PC-9 (cell line): Measurements from ENCODE around the gene MRPL34. TPM values are rescaled to one million over a fixed set of nuclear protein-coding genes. Genes with fewer than 3 reads are reported as not detected.

ENCODE experiments used
- BruUV-seq: library from RNA; stranded (reverse); fragments of 400-500 nt; replicated peaks from 2 replicates; lab custom pipeline; 2021; lab: Mats Ljungman, UMichigan
- CTCF ChIA-PET: fragments of 300-600 bp; sonication (Branson Sonifier 250); formaldehyde crosslinking; loops from one replicate; lab custom pipeline; 2022; ENCODE audit warnings: antibody characterized with exemption; lab: Charles Lee
- POLR2A ChIA-PET: fragments of 300-600 bp; sonication (Branson Sonifier 250); formaldehyde crosslinking; loops from one replicate; lab custom pipeline; 2022; ENCODE audit warnings: antibody characterized with exemption; ENCODE audit not compliant: unreplicated experiment; lab: Charles Lee
- DNase-seq, 2 experiments: peaks; one replicate each; pipeline versions ENCODE4 v3.0.0 to v3.0.0-alpha.2; 2015 to 2022; ENCODE audit warnings: mixed read lengths in 1 of 2
- H2AFZ ChIP-seq: fragments of 200-600 bp; sonication (generic); 2 replicates; pipeline ENCODE4 v1.8.1; 2017; ENCODE audit warnings: antibody characterized with exemption
- H3F3A ChIP-seq: fragments of 200-600 bp; sonication (generic); 2 replicates; pipeline ENCODE4 v1.8.1; 2017; ENCODE audit warnings: antibody characterized with exemption, mild to moderate bottlenecking, low read depth; ENCODE audit not compliant: insufficient read depth
- H3K27ac ChIP-seq: fragments of 200-600 bp; sonication (generic); 2 replicates; pipeline ENCODE4 v1.6.1; 2016; ENCODE audit warnings: mixed run types
- H3K27me3 ChIP-seq: fragments of 200-600 bp; sonication (generic); 2 replicates; pipeline ENCODE4 v1.6.1; 2016; ENCODE audit warnings: low read depth, mixed run types; ENCODE audit not compliant: insufficient read depth
- H3K36me3 ChIP-seq: fragments of 200-600 bp; sonication (generic); 2 replicates; pipeline ENCODE4 v1.6.1; 2016; ENCODE audit warnings: low read depth, mixed run types
- H3K4me1 ChIP-seq: fragments of 200-600 bp; sonication (generic); replicated peaks from 2 replicates; pipeline ENCODE4 v1.6.1; 2016; ENCODE audit warnings: mixed run types; ENCODE audit not compliant: insufficient read depth
- H3K4me2 ChIP-seq: fragments of 200-600 bp; sonication (generic); 2 replicates; pipeline ENCODE4 v1.6.1; 2017; ENCODE audit warnings: mixed run types
- H3K4me3 ChIP-seq: fragments of 200-600 bp; sonication (generic); 2 replicates; pipeline ENCODE4 v1.6.1; 2016; ENCODE audit warnings: mixed run types
- H3K79me2 ChIP-seq: fragments of 200-600 bp; sonication (generic); 2 replicates; pipeline ENCODE4 v1.6.1; 2017; ENCODE audit warnings: low read depth, mixed run types
- H3K9me2 ChIP-seq: fragments of 200-600 bp; sonication (generic); 2 replicates; pipeline ENCODE4 v1.8.1; 2017; ENCODE audit warnings: mild to moderate bottlenecking; ENCODE audit not compliant: insufficient read depth
- H3K9me3 ChIP-seq: fragments of 200-600 bp; sonication (generic); 2 replicates; pipeline ENCODE4 v1.8.1; 2016; ENCODE audit warnings: low read depth; ENCODE audit not compliant: insufficient read depth
- H4K20me1 ChIP-seq: fragments of 200-600 bp; sonication (generic); 2 replicates; pipeline ENCODE4 v1.8.1; 2017; ENCODE audit not compliant: insufficient read depth
- EZH2 ChIP-seq: fragments of 200-600 bp; sonication (generic); IDR thresholded peaks from 2 replicates; pipeline ENCODE4 v1.8.0; 2017; ENCODE audit warnings: antibody characterized with exemption, low read depth
- intact Hi-C: fragments of 100-400 bp; cut with micrococcal nuclease; formaldehyde crosslinking; loops from one replicate; pipeline ENCODE4 v1.10.0; 2022; ENCODE audit not compliant: unreplicated experiment
- total RNA-seq: library from RNA; stranded (reverse); gene quantifications from 2 replicates; pipeline ENCODE4 v1.2.3, GENCODE V29; 2021
- TF ChIP-seq, protein P1 (sequence below): fragments of 200-600 bp; sonication (generic); conservative IDR thresholded peaks from 2 replicates; pipeline ENCODE4 v1.6.1; 2017; ENCODE audit warnings: mixed run types, antibody characterized with exemption, mild to moderate bottlenecking, moderate library complexity

Gene MRPL34
- total RNA-seq, 1 experiment from 2014 or later = 64.8 TPM

DNA sequence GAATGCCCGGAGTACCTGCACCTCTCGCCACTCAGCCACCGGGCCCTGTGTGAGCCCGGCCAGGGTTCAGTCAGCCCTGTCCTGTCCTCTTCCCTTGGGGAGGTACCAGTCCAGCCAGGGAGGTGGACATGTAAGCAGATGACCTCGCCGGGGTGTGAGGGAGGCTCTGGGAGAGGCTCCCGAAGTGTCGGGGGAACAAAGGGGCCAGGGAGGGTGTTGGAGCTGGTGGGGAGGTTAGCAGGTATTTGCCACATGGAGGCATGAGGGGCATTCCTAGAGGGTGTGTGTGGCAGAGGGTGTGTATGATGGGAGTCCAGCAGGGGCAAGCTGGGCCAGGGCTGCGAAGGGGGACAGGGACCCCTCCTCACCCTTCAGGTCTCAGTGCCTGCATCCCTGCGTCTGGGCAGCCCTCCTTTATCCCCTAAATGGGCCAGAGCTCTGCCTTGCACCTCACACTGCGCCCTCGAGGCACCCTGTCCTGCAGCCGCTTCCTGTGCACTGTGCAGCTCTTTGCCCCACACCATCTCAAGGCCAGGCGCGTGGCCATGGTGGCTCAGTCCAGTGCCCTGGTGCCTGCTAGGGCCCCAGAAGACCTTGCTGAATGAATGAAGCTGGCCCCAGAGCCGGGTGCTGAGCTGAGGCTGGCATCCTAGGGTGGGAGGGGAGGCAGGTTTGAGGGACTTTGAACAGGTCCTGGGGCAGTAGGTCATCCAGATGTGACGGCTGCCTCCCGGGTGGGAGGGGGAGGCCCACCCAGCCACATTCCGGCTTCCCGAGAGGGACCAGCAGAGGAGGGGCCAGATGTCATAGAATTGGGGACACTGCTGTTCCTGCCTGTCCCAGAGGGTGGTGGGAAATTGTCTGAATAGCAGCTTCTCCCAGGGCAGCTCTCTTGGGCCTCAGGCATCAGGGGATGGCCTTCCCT, 6.8 kb downstream of the MRPL34 start:
- Histone ChIP-seq H3K27ac (peak overlapping the region; percentile 65), H3K4me1 (peaks cover 37% of the 10 kb centered on the region), H2AFZ (no peak overlapping the region), H4K20me1 (peaks cover 12% of the 10 kb centered on the region), H3K79me2 (peaks cover 61% of the 10 kb centered on the region), H3K9me2 (no peaks in the 10 kb centered on the region), H3F3A (peaks cover 56% of the 10 kb centered on the region), H3K4me3 (peak overlapping the region; percentile 46), H3K4me2 (peak overlapping the region; percentile 85), H3K36me3 (peaks cover 26% of the 10 kb centered on the region), H3K27me3 (no peaks in the 10 kb centered on the region), H3K9me3 (no peaks in the 10 kb centered on the region)
- BruUV-seq = no TSS peak
- intact Hi-C loops = no loop called here
- no peak for DNase-seq
- TF ChIP-seq, protein P1, sequence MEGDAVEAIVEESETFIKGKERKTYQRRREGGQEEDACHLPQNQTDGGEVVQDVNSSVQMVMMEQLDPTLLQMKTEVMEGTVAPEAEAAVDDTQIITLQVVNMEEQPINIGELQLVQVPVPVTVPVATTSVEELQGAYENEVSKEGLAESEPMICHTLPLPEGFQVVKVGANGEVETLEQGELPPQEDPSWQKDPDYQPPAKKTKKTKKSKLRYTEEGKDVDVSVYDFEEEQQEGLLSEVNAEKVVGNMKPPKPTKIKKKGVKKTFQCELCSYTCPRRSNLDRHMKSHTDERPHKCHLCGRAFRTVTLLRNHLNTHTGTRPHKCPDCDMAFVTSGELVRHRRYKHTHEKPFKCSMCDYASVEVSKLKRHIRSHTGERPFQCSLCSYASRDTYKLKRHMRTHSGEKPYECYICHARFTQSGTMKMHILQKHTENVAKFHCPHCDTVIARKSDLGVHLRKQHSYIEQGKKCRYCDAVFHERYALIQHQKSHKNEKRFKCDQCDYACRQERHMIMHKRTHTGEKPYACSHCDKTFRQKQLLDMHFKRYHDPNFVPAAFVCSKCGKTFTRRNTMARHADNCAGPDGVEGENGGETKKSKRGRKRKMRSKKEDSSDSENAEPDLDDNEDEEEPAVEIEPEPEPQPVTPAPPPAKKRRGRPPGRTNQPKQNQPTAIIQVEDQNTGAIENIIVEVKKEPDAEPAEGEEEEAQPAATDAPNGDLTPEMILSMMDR = no peak
- TF ChIP-seq EZH2 = no peak
- ChIA-PET CTCF (interaction anchor here (0.6 to 1.7 kb wide), 2 partner anchors 20 to 54 kb away, joined by 3 to 8 read pairs; no protein-coding TSS in a partner anchor), POLR2A (interaction anchor here (0.6 to 0.8 kb wide), 3 partner anchors 76 to 548 kb away, joined by 4 to 9 read pairs (median 4); no protein-coding TSS in a partner anchor)

DNA sequence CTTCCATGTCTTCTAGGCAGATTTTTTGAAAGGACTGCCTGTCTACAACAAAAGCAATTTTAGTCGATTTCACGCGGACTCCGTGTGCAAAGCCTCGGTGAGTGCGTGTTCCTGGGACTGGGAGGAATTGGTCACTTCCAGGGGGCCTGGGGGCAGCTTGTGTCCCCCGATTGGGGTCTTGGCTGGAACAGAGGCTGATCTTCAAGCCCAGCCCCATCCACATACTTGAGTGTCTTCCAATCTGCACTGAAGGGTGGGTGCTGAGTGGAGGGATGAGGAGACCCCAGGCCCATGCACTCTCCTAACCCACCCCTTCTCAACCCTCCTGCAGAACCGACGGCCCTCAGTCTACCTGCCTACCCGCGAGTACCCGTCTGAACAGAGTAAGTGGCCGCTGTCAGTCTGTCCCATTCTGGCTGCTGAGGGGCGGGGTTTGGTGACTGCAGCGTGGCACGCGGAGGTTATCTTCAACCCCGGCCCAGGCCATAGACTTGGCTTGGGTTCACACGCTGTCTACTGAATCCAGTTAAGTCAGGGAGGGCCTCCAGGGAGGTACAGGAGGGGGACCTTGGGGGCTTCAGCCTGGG, 8.4 kb downstream of the MRPL34 start:
- Histone ChIP-seq H3K4me2 (no peak overlapping the region), H3F3A (peaks cover 55% of the 10 kb centered on the region), H3K36me3 (peaks cover 33% of the 10 kb centered on the region), H4K20me1 (peaks cover 12% of the 10 kb centered on the region), H2AFZ (no peak overlapping the region), H3K4me1 (peaks cover 43% of the 10 kb centered on the region), H3K9me2 (no peaks in the 10 kb centered on the region), H3K79me2 (peaks cover 71% of the 10 kb centered on the region), H3K4me3 (no peak overlapping the region), H3K27ac (no peak overlapping the region), H3K9me3 (no peaks in the 10 kb centered on the region), H3K27me3 (no peaks in the 10 kb centered on the region)
- no peak for DNase-seq
- CTCF ChIA-PET = no interaction called here
- intact Hi-C loops = no loop called here
- BruUV-seq = no TSS peak
- TF ChIP-seq, protein P1 = no peak
- TF ChIP-seq EZH2 = no peak
- POLR2A ChIA-PET = no interaction called here

DNA sequence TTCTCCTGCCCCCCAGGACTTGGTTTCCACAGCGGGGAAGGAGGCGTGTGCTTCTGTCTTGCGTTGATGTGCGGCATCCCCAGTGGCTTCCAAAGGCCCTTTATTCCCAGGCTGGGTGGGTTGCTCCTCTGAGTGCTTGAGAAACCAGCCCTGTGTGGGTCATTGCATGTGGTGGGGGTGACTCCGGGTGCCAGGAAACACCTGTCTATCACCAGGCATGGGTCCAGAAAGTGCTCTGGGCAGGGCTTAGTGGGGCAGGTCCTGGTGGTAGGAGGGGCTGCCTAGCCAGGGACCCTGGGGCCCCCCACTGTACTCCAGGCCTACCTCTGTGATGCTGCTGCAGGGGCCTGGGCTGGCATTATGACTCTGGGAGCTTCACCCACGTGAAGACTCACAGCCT, 13.3 kb downstream of the MRPL34 start:
- no peaks in the 10 kb centered on the region for H3K9me3 ChIP-seq
- H3K4me2 ChIP-seq = no peak overlapping the region
- H3K9me2 ChIP-seq = no peaks in the 10 kb centered on the region
- no TSS peak for BruUV-seq
- H2AFZ ChIP-seq = no peak overlapping the region
- H3K4me1 ChIP-seq = peaks cover 13% of the 10 kb centered on the region
- intact Hi-C loops = no loop called here
- ChIA-PET POLR2A (no interaction called here), CTCF (no interaction called here)
- H3K27me3 ChIP-seq = no peaks in the 10 kb centered on the region
- peaks cover 53% of the 10 kb centered on the region for H3F3A ChIP-seq
- no peak for DNase-seq
- no peak overlapping the region for H3K4me3 ChIP-seq
- H3K79me2 ChIP-seq = peaks cover 28% of the 10 kb centered on the region
- peaks cover 12% of the 10 kb centered on the region; the same call in 1 of the 2 replicates for H4K20me1 ChIP-seq
- H3K36me3 ChIP-seq = peaks cover 37% of the 10 kb centered on the region
- no peak overlapping the region for H3K27ac ChIP-seq
- TF ChIP-seq, protein P1 = no peak
- TF ChIP-seq EZH2 = no peak
